Epithelial cell of proximal tubule (primary cell): ENCODE data around the gene FAM20A. TPM values are rescaled to one million over a fixed set of nuclear protein-coding genes. Genes with fewer than 3 reads are reported as not detected.

Source experiments
- DNase-seq: peaks from one replicate; pipeline ENCODE4 v3.0.0-alpha.2; 2011; ENCODE audit warnings: low read depth
- H3K4me3 ChIP-seq: 2 replicates; pipeline ENCODE4 v1.5.1; 2011; ENCODE audit warnings: low read depth, mild to moderate bottlenecking, low read length
- total RNA-seq: library from RNA; depleted of rRNA; stranded (reverse); fragments of >200 nt; gene quantifications from 2 replicates; pipeline ENCODE4 v1.2.3, GENCODE V29; 2015
- TF ChIP-seq, protein P1 (sequence below): conservative IDR thresholded peaks from 2 replicates; pipeline ENCODE4 v1.5.1; 2012; ENCODE audit warnings: low read depth, mild to moderate bottlenecking, low read length

Gene FAM20A
- total RNA-seq, 1 donor from 2014 or later: not detected

DNA sequence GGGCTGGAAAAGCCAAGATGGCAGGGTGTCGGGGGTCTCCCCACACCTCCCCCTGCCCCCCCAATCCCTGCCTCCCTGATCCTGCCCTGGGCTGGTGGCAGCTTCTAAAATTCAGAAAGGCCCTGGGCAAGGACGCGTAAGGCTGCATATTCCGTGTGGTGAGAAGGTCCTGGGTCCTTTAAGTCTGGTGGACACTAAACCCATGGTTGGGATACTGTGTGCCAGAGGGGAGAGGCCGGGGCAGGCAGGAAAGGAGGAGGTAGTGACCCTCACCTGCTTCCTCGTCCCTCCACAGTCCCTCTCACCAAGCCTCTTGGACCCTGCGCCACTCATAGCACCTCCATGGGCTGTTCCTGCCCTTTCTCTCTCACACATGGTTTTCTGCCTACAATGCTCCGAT is 60.2 kb downstream of the FAM20A start:
- no peak overlapping the region for H3K4me3 ChIP-seq
- no peak for DNase-seq
- TF ChIP-seq, protein P1, sequence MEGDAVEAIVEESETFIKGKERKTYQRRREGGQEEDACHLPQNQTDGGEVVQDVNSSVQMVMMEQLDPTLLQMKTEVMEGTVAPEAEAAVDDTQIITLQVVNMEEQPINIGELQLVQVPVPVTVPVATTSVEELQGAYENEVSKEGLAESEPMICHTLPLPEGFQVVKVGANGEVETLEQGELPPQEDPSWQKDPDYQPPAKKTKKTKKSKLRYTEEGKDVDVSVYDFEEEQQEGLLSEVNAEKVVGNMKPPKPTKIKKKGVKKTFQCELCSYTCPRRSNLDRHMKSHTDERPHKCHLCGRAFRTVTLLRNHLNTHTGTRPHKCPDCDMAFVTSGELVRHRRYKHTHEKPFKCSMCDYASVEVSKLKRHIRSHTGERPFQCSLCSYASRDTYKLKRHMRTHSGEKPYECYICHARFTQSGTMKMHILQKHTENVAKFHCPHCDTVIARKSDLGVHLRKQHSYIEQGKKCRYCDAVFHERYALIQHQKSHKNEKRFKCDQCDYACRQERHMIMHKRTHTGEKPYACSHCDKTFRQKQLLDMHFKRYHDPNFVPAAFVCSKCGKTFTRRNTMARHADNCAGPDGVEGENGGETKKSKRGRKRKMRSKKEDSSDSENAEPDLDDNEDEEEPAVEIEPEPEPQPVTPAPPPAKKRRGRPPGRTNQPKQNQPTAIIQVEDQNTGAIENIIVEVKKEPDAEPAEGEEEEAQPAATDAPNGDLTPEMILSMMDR: no peak

DNA sequence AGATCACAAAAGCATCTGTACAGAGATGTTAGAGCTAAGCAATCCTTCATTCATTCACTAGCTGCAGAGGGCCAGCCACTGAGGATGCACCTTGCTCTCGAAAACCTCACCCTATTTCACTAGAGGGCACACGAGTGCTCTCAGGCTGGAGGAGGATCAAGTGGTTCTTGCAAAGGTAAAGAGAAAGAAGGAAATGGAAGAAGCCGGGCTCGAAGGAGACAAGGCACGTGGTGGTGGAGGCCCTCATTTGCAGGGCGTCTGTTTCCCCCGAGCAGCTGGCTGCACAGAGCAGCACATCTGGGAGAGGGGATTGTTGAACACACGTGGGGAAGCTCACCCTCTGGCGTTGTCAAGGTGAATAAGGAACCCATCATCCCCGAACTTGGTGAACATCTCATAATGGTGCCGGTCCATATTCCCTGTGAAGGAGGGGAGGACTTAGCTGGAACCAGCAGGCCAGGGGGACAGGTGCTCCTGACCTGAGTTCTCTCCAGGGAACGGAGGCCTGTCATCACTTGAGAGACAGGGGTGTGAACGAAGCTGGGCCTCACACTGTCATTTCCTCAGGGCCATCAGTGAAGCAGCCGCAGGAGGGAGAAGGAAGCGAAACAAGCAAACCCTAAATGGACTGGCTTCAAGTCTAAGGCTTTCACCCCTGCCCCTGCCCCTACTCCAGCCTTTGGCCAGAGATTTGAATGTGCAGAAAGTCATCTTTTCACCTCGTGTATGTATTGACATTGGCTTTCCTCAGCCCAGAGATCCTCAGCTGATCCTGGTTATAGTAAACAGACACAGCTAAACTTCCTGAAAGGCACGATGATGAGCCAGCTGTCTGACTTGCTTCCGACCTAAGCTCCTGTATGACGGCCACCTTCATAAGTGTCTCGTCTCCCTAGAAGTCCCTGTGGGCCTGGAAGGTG is 61.4 kb downstream of the FAM20A start:
- TF ChIP-seq, protein P1: peak; percentile 53
- no peak overlapping the region for H3K4me3 ChIP-seq

GRCh38 chr17:68535922-68536321 is 65.2 kb downstream of the FAM20A start:
- TF ChIP-seq, protein P1: no peak
- H3K4me3 ChIP-seq: no peak overlapping the region
- no peak for DNase-seq

More for the DNA sequence above, 61.4 kb downstream of the FAM20A start:
- DNase-seq: no peak

- no peak for DNase-seq
- TF ChIP-seq, protein P1: no peak
- H3K4me3 ChIP-seq: no peak overlapping the region
Observed at GRCh38 chr17:68534695-68535088, 66.5 kb downstream of the FAM20A start.

- TF ChIP-seq, protein P1: peak; percentile 51
- H3K4me3 ChIP-seq: no peak overlapping the region
- no peak for DNase-seq
Observed at GRCh38 chr17:68533887-68534694, 67.1 kb downstream of the FAM20A start.

GRCh38 chr17:68532826-68533225 is 68.3 kb downstream of the FAM20A start:
- TF ChIP-seq, protein P1: no peak
- no peak for DNase-seq
- no peak overlapping the region for H3K4me3 ChIP-seq
